Mesenchymal stem cell (in vitro differentiated cells and primary cell): ENCODE results near the gene SNAPIN.
A peak's percentile ranks its signal among the peaks of the same experiment; 100 is the strongest.

Experiments
- DNase-seq: peaks from one replicate; pipeline ENCODE4 v3.0.0-alpha.2; 2013
- H2AFZ ChIP-seq: one replicate; pipeline ENCODE4 v1.6.1; 2013; ENCODE audit warnings: low read depth, mild to moderate bottlenecking, control low read depth, inconsistent platforms, low read length, moderate library complexity
- H2AK5ac ChIP-seq: 2 replicates; pipeline ENCODE4 v1.6.1; 2013; ENCODE audit warnings: low read length, moderate library complexity, mild to moderate bottlenecking, inconsistent platforms; ENCODE audit not compliant: severe bottlenecking
- H2BK120ac ChIP-seq: one replicate; pipeline ENCODE4 v1.6.1; 2013; ENCODE audit warnings: low read depth, mild to moderate bottlenecking, inconsistent platforms, low read length, moderate library complexity
- H2BK12ac ChIP-seq, 2 experiments: one replicate each; pipeline ENCODE4 v1.6.1; 2013; ENCODE audit warnings: inconsistent platforms in 2 of 2, low read length in 2 of 2, mild to moderate bottlenecking in 2 of 2, moderate library complexity in 2 of 2, control low read depth in 1 of 2
- H2BK15ac ChIP-seq: one replicate; pipeline ENCODE4 v1.6.1; 2013; ENCODE audit warnings: mild to moderate bottlenecking, low read depth, inconsistent platforms; ENCODE audit not compliant: poor library complexity, severe bottlenecking
- H2BK5ac ChIP-seq: 2 replicates; pipeline ENCODE4 v1.6.1; 2013; ENCODE audit warnings: low read depth, mild to moderate bottlenecking, low read length, control low read depth, inconsistent platforms; ENCODE audit not compliant: poor library complexity, severe bottlenecking
- H3K14ac ChIP-seq, 2 experiments: one replicate each; pipeline ENCODE4 v1.6.1; 2013; ENCODE audit warnings: inconsistent platforms in 2 of 2, low read length in 2 of 2, control low read depth in 1 of 2, mild to moderate bottlenecking in 1 of 2, moderate library complexity in 1 of 2
- H3K18ac ChIP-seq, 2 experiments: one replicate each; pipeline ENCODE4 v1.6.1; 2013; ENCODE audit warnings: inconsistent platforms in 2 of 2, low read length in 2 of 2, control low read depth in 1 of 2, low read depth in 1 of 2, mild to moderate bottlenecking in 1 of 2
- H3K23ac ChIP-seq, 2 experiments: one replicate each; pipeline ENCODE4 v1.6.1; 2013; ENCODE audit warnings: inconsistent platforms in 2 of 2, low read length in 2 of 2, mild to moderate bottlenecking in 2 of 2, moderate library complexity in 2 of 2, control low read depth in 1 of 2
- H3K27ac ChIP-seq: 2 replicates; pipeline ENCODE4 v1.5.1; 2013; ENCODE audit warnings: mild to moderate bottlenecking, moderate library complexity, low read length, control low read depth, inconsistent platforms; ENCODE audit not compliant: poor library complexity, severe bottlenecking
- H3K27me3 ChIP-seq, 2 experiments: 2 replicates each; pipeline versions ENCODE4 v1.6.1 to v1.7.0; 2013; ENCODE audit warnings: low read length in 2 of 2, mild to moderate bottlenecking in 2 of 2, moderate library complexity in 2 of 2, control low read depth in 1 of 2, inconsistent platforms in 1 of 2; ENCODE audit not compliant: control insufficient read depth in 1 of 2, insufficient read depth in 1 of 2
- H3K36me3 ChIP-seq, 2 experiments: 2 replicates each; pipeline versions ENCODE4 v1.6.1 to v1.7.0; 2013; ENCODE audit warnings: low read length in 2 of 2, control low read depth in 1 of 2, inconsistent platforms in 1 of 2, low read depth in 1 of 2, mild to moderate bottlenecking in 1 of 2; ENCODE audit not compliant: insufficient read depth in 2 of 2, control insufficient read depth in 1 of 2
- H3K4ac ChIP-seq, 2 experiments: one replicate each; pipeline ENCODE4 v1.6.1; 2013; ENCODE audit warnings: inconsistent platforms in 2 of 2, low read length in 2 of 2, mild to moderate bottlenecking in 2 of 2, moderate library complexity in 2 of 2, control low read depth in 1 of 2, low read depth in 1 of 2
- H3K4me1 ChIP-seq: 2 replicates; pipeline ENCODE4 v1.6.1; 2013; ENCODE audit warnings: low read depth, low read length, control low read depth; ENCODE audit not compliant: control insufficient read depth, insufficient read depth
- H3K4me2 ChIP-seq: 2 replicates; pipeline ENCODE4 v1.6.1; 2013; ENCODE audit warnings: low read length, mild to moderate bottlenecking, inconsistent platforms; ENCODE audit not compliant: poor library complexity, severe bottlenecking
- H3K4me3 ChIP-seq, 2 experiments: 2 replicates each; pipeline versions ENCODE4 v1.5.1 to v1.7.0; 2013; ENCODE audit warnings: low read length in 2 of 2, mild to moderate bottlenecking in 2 of 2, control low read depth in 1 of 2, low read depth in 1 of 2; ENCODE audit not compliant: insufficient read depth in 1 of 2
- H3K79me1 ChIP-seq: replicated peaks from 2 replicates; pipeline ENCODE4 v1.6.1; 2013; ENCODE audit warnings: mild to moderate bottlenecking, control low read depth, low read length, inconsistent platforms; ENCODE audit not compliant: poor library complexity, severe bottlenecking
- H3K9ac ChIP-seq: 2 replicates; pipeline ENCODE4 v1.7.0; 2013; ENCODE audit warnings: mild to moderate bottlenecking, low read length, moderate library complexity
- H3K9me3 ChIP-seq: 2 replicates; pipeline ENCODE4 v1.7.0; 2013; ENCODE audit warnings: mild to moderate bottlenecking, low read length; ENCODE audit not compliant: control insufficient read depth
- H4K8ac ChIP-seq: one replicate; pipeline ENCODE4 v1.6.1; 2013; ENCODE audit warnings: inconsistent platforms, mild to moderate bottlenecking, low read length, moderate library complexity
- H4K91ac ChIP-seq: one replicate; pipeline ENCODE4 v1.6.1; 2013; ENCODE audit warnings: mild to moderate bottlenecking, low read length, inconsistent platforms
- WGBS: methylation state at CpG from one replicate; pipeline ENCODE4 v1.1.7; 2013; ENCODE audit warnings: mixed read lengths; 5-methylcytosine and 5-hydroxymethylcytosine counted together

SNAPIN gene

DNA sequence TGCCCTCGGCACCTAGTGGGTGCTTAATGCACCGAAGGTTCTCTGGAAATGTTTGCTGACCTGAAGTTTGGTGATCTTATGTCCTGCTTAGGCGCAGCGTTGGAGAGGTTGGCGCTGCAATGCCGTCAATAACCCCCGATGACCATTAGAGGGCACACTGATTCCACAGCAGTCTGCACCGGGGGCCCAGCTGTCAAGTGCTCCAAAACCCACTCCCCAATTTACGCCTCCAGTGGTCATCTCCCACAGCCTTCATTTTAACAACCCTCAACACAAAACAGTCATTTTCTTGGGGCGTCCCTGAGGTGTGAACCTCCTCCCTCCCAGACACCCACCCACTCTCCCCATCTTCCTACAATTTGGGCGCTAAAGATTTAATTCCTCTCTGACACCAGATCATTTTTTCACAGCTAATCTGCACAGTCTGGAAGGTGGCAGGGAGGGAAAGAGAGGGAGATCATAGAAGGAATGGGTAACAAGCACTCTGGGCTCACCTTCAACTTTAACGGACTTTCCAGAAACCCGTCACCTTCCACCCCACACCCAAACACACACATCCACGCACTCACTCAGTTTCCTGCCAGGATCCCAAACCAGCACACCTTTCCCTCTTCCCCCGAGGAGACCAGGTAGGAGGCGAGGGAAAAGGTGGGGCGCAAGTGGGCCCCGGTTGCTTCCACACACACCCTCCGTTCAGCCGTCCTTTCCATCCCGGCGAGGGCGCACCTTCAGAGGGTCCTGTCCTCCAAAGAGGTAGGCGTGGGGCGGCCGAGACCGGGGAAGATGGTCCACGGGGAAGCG, 19.4 kb downstream of the SNAPIN start:
- H3K23ac ChIP-seq: no peak overlapping the region
- no peak overlapping the region for H2AK5ac ChIP-seq
- H3K27ac ChIP-seq: no peak overlapping the region
- 6% methylated on average over 21 of the region's 29 CpGs for WGBS
- H2BK12ac ChIP-seq: no peak overlapping the region
- no peak overlapping the region for H2BK120ac ChIP-seq
- H4K91ac ChIP-seq: no peak overlapping the region
- H3K4me3 ChIP-seq: peak overlapping the region in 1 of 2 experiments; percentile 80
- no peak overlapping the region for H3K14ac ChIP-seq
- H3K36me3 ChIP-seq: peaks cover 6 to 8% of the 10 kb centered on the region in 2 experiments
- no peak overlapping the region for H2BK15ac ChIP-seq
- H3K27me3 ChIP-seq: peaks cover 7 to 43% of the 10 kb centered on the region in 2 experiments
- peak; percentile 51 for DNase-seq
- H3K4me1 ChIP-seq: peaks cover 20% of the 10 kb centered on the region
- peak overlapping the region; percentile 76 for H3K9ac ChIP-seq
- H2BK5ac ChIP-seq: no peak overlapping the region
- H4K8ac ChIP-seq: no peak overlapping the region
- no peak overlapping the region for H3K18ac ChIP-seq
- peak overlapping the region; percentile 86 for H3K4me2 ChIP-seq
- H2AFZ ChIP-seq: peak overlapping the region; percentile 46
- H3K9me3 ChIP-seq: no peaks in the 10 kb centered on the region
- no peaks in the 10 kb centered on the region for H3K79me1 ChIP-seq
- H3K4ac ChIP-seq: no peak overlapping the region

GRCh38 chr1:153678519-153679336, 20.2 kb downstream of the SNAPIN start, which contains the start of gene NPR1:
Gene NPR1 (plus strand): TSS chr1:153678688. CDS start chr1:153679109, 421 bp downstream.
- no peaks in the 10 kb centered on the region for H3K79me1 ChIP-seq
- peak within 1 kb of the TSS in 1 of 2 experiments; percentile 32 for H3K18ac ChIP-seq
- H2AFZ ChIP-seq: peak within 1 kb of the TSS; percentile 46
- no peak within 1 kb of the TSS for H2BK15ac ChIP-seq
- H3K9me3 ChIP-seq: no peaks in the 10 kb centered on the region
- peaks cover 6 to 15% of the 10 kb centered on the region in 2 experiments for H3K36me3 ChIP-seq
- H2BK5ac ChIP-seq: no peak within 1 kb of the TSS
- H3K27ac ChIP-seq: no peak within 1 kb of the TSS
- H3K4me1 ChIP-seq: peaks cover 20% of the 10 kb centered on the region
- WGBS: under 1% methylated on average over 72 of the region's 78 CpGs
- peak within 1 kb of the TSS in 1 of 2 experiments; percentile 98 for H3K23ac ChIP-seq
- peak within 1 kb of the TSS; percentile 29 to 42 for H3K4ac ChIP-seq
- H3K14ac ChIP-seq: peak within 1 kb of the TSS in 1 of 2 experiments; percentile 61
- H2BK12ac ChIP-seq: peak within 1 kb of the TSS in 1 of 2 experiments; percentile 71
- peak within 1 kb of the TSS; percentile 76 for H3K9ac ChIP-seq
- no peak within 1 kb of the TSS for H2BK120ac ChIP-seq
- peaks cover 7 to 43% of the 10 kb centered on the region in 2 experiments for H3K27me3 ChIP-seq
- peak; percentile 46 for DNase-seq
- no peak within 1 kb of the TSS for H4K8ac ChIP-seq
- H4K91ac ChIP-seq: peak within 1 kb of the TSS; percentile 41
- peak within 1 kb of the TSS; percentile 48 to 80 for H3K4me3 ChIP-seq
- H2AK5ac ChIP-seq: no peak within 1 kb of the TSS
- peak within 1 kb of the TSS; percentile 86 for H3K4me2 ChIP-seq

DNA sequence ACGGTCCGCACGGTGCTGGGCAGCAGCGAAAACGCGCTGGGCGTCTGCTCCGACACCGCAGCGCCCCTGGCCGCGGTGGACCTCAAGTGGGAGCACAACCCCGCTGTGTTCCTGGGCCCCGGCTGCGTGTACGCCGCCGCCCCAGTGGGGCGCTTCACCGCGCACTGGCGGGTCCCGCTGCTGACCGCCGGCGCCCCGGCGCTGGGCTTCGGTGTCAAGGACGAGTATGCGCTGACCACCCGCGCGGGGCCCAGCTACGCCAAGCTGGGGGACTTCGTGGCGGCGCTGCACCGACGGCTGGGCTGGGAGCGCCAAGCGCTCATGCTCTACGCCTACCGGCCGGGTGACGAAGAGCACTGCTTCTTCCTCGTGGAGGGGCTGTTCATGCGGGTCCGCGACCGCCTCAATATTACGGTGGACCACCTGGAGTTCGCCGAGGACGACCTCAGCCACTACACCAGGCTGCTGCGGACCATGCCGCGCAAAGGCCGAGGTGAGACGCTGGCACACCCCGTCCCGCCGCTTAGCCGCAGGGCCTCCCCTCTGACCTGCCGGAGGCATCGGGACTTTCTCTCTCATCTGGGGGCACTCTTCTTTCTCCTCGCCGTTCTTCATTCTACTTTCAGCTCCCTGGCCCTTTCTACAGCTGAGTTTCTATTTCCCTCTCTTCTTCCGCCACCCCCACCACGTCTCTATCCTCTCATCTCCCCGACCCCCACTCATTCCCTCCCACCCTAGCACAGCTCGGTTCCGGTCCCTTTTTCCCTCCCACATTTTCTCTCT, 21.0 kb downstream of the SNAPIN start:
- peak overlapping the region; percentile 29 to 42 for H3K4ac ChIP-seq
- H2BK120ac ChIP-seq: no peak overlapping the region
- peak overlapping the region in 1 of 2 experiments; percentile 71 for H2BK12ac ChIP-seq
- WGBS: 2% methylated on average over 67 of the region's 73 CpGs
- peak overlapping the region; percentile 86 for H3K4me2 ChIP-seq
- no peak overlapping the region for H2AK5ac ChIP-seq
- peaks cover 7 to 43% of the 10 kb centered on the region in 2 experiments for H3K27me3 ChIP-seq
- no peak overlapping the region for H4K8ac ChIP-seq
- no peak overlapping the region for H2BK5ac ChIP-seq
- no peak overlapping the region for H3K27ac ChIP-seq
- H3K4me3 ChIP-seq: peak overlapping the region; percentile 48 to 80
- H2AFZ ChIP-seq: peak overlapping the region; percentile 46
- H3K14ac ChIP-seq: peak overlapping the region in 1 of 2 experiments; percentile 61
- peak overlapping the region in 1 of 2 experiments; percentile 32 for H3K18ac ChIP-seq
- peaks cover 20% of the 10 kb centered on the region for H3K4me1 ChIP-seq
- H3K9ac ChIP-seq: peak overlapping the region; percentile 76
- no peak overlapping the region for H2BK15ac ChIP-seq
- peak; percentile 27 for DNase-seq
- no peaks in the 10 kb centered on the region for H3K79me1 ChIP-seq
- peak overlapping the region in 1 of 2 experiments; percentile 97 for H3K23ac ChIP-seq
- H4K91ac ChIP-seq: peak overlapping the region; percentile 41
- H3K9me3 ChIP-seq: no peaks in the 10 kb centered on the region
- peaks cover 6 to 15% of the 10 kb centered on the region in 2 experiments for H3K36me3 ChIP-seq
